ENCODE results near the gene FOXL1.

- TF ChIP-seq CTCF (IDR thresholded peaks at IDR 0.05): no peak
- TF ChIP-seq POLR2A (IDR thresholded peaks at IDR 0.05): no peak
These were observed 46.5 kb upstream of the FOXL1 start for GRCh38 chr16:86531641-86532525.
